GM06990 (cell line): ENCODE data around the gene DSC2.

Experiments
- DNase-seq: peaks from one replicate; pipeline ENCODE4 v3.0.0-alpha.2; 2011; ENCODE audit not compliant: insufficient read length; ENCODE audit errors: extremely low read depth
- H3K27me3 ChIP-seq: replicated peaks from 2 replicates; pipeline ENCODE4 v1.6.0; 2011; ENCODE audit warnings: low read length; ENCODE audit not compliant: control insufficient read depth, insufficient read depth
- H3K36me3 ChIP-seq: 2 replicates; pipeline ENCODE4 v1.5.1; 2011; ENCODE audit warnings: low read length; ENCODE audit not compliant: control insufficient read depth, insufficient read depth
- H3K4me3 ChIP-seq: replicated peaks from 2 replicates; pipeline ENCODE4 v1.5.1; 2011; ENCODE audit warnings: low read depth, mild to moderate bottlenecking, control low read depth, low read length
- TF ChIP-seq, protein P1 (sequence below): IDR thresholded peaks from 2 replicates; pipeline ENCODE4 v1.5.1; 2011; ENCODE audit warnings: low read length, control low read depth, mild to moderate bottlenecking, inconsistent platforms; ENCODE audit not compliant: insufficient read depth, poor library complexity, severe bottlenecking

Gene DSC2

DNA sequence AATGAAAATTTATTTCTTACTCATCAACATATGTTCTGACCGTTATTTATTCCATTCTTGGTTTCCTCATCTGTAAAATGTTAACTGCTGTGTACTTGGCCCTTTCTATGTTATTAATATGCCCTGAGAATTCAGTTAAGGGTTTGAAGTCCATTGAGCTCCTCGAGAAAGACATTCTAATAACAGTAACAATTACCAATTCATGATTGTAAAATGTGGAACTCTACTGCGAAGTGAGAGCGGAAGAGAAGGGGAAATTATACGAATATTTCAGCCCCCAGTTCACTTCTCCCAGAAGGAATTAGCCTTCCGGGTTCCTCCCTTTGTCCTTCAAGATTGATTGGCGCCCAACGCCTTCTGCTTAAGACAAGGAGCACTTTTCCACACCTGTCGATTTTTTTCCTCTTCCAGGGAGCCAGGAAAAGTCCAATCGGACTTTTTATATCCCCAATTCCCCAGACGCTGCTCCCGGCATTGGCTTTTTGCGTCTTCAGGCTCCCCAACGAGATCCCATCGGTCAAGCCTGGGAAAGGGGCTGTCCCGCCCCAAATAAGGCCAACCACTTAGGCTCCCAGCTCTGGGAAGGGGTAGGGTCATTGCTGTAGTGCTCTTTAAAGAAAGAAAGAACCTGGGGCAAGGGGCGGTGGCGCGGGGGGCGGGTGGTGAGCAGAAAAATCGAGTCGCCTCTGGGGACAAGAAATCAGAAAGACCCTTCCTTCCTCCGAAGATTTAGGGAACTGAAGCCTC, 1.6 kb downstream of the DSC2 start:
- DNase-seq = peak; percentile 43
- Histone ChIP-seq H3K36me3 (no peaks in the 10 kb centered on the region), H3K27me3 (no peaks in the 10 kb centered on the region), H3K4me3 (no peak overlapping the region)
- TF ChIP-seq, protein P1, sequence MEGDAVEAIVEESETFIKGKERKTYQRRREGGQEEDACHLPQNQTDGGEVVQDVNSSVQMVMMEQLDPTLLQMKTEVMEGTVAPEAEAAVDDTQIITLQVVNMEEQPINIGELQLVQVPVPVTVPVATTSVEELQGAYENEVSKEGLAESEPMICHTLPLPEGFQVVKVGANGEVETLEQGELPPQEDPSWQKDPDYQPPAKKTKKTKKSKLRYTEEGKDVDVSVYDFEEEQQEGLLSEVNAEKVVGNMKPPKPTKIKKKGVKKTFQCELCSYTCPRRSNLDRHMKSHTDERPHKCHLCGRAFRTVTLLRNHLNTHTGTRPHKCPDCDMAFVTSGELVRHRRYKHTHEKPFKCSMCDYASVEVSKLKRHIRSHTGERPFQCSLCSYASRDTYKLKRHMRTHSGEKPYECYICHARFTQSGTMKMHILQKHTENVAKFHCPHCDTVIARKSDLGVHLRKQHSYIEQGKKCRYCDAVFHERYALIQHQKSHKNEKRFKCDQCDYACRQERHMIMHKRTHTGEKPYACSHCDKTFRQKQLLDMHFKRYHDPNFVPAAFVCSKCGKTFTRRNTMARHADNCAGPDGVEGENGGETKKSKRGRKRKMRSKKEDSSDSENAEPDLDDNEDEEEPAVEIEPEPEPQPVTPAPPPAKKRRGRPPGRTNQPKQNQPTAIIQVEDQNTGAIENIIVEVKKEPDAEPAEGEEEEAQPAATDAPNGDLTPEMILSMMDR = no peak

DNA sequence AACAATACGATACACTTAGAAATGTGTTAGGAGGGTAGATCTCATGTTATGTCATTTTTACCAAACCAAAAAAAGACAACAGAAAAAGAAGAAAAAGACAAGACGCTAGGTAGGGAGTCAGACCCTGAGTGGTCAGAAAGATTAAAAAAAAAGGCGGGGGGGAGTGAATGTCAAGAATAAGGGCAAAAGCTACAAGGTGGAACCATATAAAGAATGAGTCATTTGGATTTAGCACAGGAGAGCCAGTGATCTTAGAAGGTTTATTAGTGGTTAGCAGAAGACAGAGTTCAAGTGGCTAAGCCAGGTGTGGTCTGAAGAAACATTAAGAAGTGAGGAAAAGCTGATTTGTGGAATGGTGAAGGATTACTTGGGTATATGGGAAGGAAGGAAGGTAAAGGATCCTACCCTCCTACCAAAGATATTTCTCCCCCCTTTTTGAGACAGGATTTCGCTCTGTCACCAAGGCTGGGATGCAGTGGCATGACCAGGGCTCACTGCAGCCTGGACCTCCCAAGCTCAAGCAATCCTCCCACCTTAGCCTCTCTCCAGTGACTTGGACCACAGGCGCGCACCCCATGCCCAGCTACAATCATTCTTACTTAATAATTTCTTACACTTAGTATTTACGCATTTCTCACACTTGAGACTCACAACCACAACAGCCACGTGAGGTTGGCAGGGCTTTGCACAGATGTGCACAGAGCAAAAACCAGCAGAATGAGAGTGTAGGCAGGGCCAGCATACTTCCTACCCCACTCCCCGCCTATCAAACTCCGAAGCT, 2.6 kb downstream of the DSC2 start:
- TF ChIP-seq, protein P1 = no peak
- H3K27me3 ChIP-seq = no peaks in the 10 kb centered on the region
- no peaks in the 10 kb centered on the region for H3K36me3 ChIP-seq
- H3K4me3 ChIP-seq = no peak overlapping the region
- no peak for DNase-seq

DNA sequence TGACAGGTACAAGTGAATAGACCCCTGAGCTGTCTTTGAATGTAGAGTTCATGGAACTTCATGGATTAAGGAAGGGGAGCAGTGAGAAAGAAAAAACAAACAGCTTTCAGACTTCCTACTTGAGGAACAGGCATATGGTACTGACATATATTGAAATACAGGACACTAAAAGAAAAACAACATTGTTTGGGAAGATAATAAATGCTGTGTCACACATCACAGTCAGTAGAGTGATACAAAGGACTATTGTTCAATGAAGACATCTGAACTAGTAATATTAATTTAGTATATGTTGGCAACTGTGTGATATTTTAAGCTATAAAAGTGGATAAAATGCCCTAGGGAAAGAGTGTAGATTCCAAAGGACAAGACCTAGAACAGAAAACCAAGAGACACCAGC, 3.3 kb downstream of the DSC2 start:
- no peak for DNase-seq
- TF ChIP-seq, protein P1 = no peak
- Histone ChIP-seq H3K27me3 (no peaks in the 10 kb centered on the region), H3K36me3 (no peaks in the 10 kb centered on the region), H3K4me3 (no peak overlapping the region)

DNA sequence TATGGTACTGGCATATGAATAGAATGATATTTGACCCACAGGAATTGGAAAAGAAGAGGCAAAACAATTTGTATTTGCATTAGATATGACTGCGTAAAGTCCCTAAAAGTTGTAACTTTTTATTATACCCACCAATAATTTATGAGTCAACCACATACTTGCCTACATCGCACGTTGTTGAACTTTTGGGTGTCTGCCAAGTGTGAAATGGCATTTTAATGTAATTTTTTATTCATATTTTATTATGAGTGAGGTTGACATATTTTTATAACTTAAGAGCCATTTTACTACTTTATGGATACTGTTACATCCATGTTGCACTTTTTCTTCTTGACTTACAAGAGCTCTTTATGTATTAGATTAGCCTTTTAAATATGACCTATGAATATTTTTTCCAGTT, 4.6 kb downstream of the DSC2 start:
- Histone ChIP-seq H3K27me3 (no peaks in the 10 kb centered on the region), H3K4me3 (no peak overlapping the region), H3K36me3 (no peaks in the 10 kb centered on the region)
- TF ChIP-seq, protein P1 = no peak
- DNase-seq = no peak

DNA sequence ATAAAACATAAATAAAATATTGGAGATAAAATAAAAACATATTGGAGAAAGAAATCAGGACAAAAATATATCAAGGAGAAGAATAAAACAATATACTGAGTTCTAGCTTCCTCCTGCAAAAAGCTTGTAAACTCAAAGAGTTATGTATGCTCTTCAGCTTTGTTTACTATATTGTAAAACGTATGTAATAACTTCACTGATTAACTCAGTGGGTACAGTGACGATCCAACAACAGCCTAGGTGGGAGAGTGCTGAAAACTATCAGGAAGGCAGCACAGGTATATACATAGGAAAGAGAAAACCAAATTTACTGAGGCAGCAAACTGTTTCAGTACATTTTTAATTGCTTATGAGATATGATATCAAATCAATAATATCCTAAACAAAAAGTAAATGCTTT, 8.3 kb downstream of the DSC2 start:
- H3K27me3 ChIP-seq = no peaks in the 10 kb centered on the region
- H3K36me3 ChIP-seq = no peaks in the 10 kb centered on the region
- no peak for DNase-seq
- TF ChIP-seq, protein P1 = no peak
- no peak overlapping the region for H3K4me3 ChIP-seq
